Progenitor cell of endocrine pancreas (in vitro differentiated cells): ENCODE measurements around the gene MYH9. TPM values are rescaled to one million over a fixed set of nuclear protein-coding genes. Genes with fewer than 3 reads are reported as not detected.
A peak's percentile ranks its signal among the peaks of the same experiment; 100 is the strongest.

Source experiments
- DNase-seq: peaks from one replicate; pipeline ENCODE4 v3.0.0; 2021; ENCODE audit warnings: low spot score; ENCODE audit not compliant: unreplicated experiment
- H3K27ac Mint-ChIP-seq: 2 replicates; pipeline ENCODE4 v1.8.0; 2021; ENCODE audit warnings: mild to moderate bottlenecking, moderate library complexity, mixed read lengths
- H3K27me3 Mint-ChIP-seq: 2 replicates; pipeline ENCODE4 v1.8.0; 2021; ENCODE audit warnings: mixed read lengths
- H3K36me3 Mint-ChIP-seq: 2 replicates; pipeline ENCODE4 v1.8.0; 2022; ENCODE audit warnings: mixed read lengths; ENCODE audit not compliant: insufficient read depth
- H3K4me1 Mint-ChIP-seq: 2 replicates; pipeline ENCODE4 v1.8.0; 2021; ENCODE audit warnings: low read depth, mixed read lengths
- H3K4me3 Mint-ChIP-seq: 2 replicates; pipeline ENCODE4 v1.8.0; 2021; ENCODE audit warnings: low read depth, mild to moderate bottlenecking, moderate library complexity, mixed read lengths
- H3K9me3 Mint-ChIP-seq: 2 replicates; pipeline ENCODE4 v1.8.0; 2021; ENCODE audit warnings: low read depth, mixed read lengths
- total RNA-seq: library from RNA; stranded (reverse); gene quantifications from 2 replicates; pipeline ENCODE4 v1.2.1, GENCODE V29; 2021
- TF ChIP-seq, protein P1 (sequence below): fragments of 200-600 bp; sonication (generic); IDR thresholded peaks from one replicate; pipeline ENCODE4 v1.5.0; 2021; ENCODE audit warnings: antibody characterized with exemption, mild to moderate bottlenecking; ENCODE audit not compliant: unreplicated experiment

MYH9 gene
- total RNA-seq, 1 donor from 2014 or later, result 299 TPM

DNA sequence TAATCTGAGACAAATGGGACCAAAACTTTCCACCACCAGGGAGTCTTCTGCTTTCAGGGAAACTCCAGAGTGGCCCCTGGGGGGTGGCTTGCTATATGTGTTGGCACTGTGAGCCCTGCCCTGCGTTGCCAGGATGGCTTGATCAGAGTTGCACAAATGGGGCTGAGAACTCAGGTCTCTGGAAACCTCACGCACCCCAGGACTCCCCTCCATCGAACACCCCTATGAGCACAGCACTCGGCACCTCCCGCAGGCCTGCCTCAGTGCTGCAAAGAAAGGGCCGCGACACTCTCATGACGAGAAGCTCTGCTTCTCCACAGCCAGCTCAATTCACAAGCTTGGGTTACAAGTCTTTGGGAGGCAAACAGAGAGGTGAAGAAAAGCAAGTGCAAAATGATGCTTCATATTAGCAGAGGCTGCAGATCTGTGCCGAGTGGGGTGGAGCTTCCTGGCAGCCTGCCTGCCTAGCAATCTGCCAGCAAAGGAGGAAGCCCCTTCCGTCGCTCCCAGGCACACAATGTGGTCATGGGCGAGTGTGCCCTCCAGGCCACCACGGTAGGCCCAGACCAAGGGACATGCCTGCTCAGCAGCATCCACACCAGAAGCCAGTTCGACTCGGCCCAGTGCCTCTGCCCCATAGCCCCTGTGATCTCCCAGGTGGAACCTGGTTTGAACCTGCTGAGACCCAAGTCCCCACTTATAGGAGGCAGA lies 55.7 kb downstream of the MYH9 start:
- Mint-ChIP-seq H3K4me3 (no peak overlapping the region), H3K4me1 (peaks cover 54% of the 10 kb centered on the region), H3K9me3 (no peaks in the 10 kb centered on the region), H3K27ac (peak overlapping the region; percentile 99), H3K36me3 (peaks cover 32% of the 10 kb centered on the region), H3K27me3 (no peaks in the 10 kb centered on the region)
- DNase-seq, result no peak
- TF ChIP-seq, protein P1, sequence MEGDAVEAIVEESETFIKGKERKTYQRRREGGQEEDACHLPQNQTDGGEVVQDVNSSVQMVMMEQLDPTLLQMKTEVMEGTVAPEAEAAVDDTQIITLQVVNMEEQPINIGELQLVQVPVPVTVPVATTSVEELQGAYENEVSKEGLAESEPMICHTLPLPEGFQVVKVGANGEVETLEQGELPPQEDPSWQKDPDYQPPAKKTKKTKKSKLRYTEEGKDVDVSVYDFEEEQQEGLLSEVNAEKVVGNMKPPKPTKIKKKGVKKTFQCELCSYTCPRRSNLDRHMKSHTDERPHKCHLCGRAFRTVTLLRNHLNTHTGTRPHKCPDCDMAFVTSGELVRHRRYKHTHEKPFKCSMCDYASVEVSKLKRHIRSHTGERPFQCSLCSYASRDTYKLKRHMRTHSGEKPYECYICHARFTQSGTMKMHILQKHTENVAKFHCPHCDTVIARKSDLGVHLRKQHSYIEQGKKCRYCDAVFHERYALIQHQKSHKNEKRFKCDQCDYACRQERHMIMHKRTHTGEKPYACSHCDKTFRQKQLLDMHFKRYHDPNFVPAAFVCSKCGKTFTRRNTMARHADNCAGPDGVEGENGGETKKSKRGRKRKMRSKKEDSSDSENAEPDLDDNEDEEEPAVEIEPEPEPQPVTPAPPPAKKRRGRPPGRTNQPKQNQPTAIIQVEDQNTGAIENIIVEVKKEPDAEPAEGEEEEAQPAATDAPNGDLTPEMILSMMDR, result no peak

DNA sequence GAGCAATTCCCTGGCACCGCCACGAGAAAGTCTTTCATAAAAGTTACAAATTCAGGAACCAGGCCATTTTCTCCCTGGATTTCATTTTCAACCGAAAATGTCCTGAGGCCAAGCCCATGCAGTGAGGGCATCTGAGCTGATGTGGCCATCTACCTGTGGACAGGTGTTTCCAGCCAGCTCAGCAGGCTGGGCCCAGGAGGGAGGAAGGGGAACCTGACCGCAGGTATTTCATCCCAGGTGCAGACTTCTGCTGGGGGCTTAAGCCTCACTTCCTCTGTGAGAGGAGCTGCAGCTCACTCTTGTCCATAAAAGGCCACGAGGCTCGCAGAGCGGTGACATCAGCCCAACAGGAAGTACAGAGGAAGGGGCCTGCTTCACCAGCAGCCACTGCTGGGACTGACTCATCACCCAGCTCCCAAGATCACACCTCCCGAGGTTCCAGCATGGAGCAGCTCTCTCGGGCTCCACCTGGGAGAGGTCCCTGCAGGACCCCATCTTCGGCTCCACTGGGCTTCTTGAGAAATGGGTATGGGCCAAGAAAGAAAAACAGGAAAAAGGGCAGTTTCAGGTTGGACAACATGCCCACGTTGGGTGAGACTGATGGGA lies 56.4 kb downstream of the MYH9 start:
- Mint-ChIP-seq H3K4me3 (no peak overlapping the region), H3K36me3 (peaks cover 29% of the 10 kb centered on the region), H3K27me3 (no peaks in the 10 kb centered on the region), H3K27ac (peak overlapping the region; percentile 99), H3K4me1 (peaks cover 49% of the 10 kb centered on the region), H3K9me3 (no peaks in the 10 kb centered on the region)
- TF ChIP-seq, protein P1, result no peak
- DNase-seq, result no peak

DNA sequence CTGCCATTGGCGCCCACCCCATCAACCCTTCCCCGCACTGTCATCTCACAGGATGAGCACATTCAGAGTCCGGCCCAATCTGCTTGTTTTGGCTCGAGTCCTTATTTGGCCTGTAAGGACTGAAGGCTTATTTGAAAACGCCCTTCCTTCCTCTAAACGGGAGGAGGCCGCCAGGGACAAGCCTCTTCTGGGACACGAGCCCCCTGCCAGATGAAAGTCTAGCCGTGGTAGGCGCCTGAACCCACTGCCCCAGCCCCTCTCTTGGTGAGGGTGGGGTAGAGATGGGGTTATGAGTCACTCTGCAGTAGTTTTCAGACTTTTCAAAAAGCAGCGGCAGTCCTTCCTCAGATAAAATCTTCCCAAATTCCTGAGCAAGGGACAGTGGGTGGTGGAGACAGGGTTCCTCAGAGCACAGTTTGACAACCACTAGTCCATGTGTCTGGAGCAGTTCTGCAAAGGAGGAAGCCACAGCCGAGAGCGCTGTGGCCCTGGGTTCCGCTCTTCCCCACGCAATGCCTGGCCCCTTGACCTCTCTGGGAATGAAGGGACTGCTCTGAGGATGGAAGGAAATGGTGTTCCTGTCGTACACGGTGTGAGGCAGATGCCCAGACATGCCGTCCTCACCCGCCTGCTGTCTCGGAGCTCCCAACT lies 57.0 kb downstream of the MYH9 start:
- Mint-ChIP-seq H3K36me3 (peaks cover 29% of the 10 kb centered on the region), H3K27ac (peak overlapping the region; percentile 99), H3K4me3 (no peak overlapping the region), H3K9me3 (no peaks in the 10 kb centered on the region), H3K4me1 (peaks cover 47% of the 10 kb centered on the region), H3K27me3 (no peaks in the 10 kb centered on the region)
- TF ChIP-seq, protein P1, result no peak
- no peak for DNase-seq

DNA sequence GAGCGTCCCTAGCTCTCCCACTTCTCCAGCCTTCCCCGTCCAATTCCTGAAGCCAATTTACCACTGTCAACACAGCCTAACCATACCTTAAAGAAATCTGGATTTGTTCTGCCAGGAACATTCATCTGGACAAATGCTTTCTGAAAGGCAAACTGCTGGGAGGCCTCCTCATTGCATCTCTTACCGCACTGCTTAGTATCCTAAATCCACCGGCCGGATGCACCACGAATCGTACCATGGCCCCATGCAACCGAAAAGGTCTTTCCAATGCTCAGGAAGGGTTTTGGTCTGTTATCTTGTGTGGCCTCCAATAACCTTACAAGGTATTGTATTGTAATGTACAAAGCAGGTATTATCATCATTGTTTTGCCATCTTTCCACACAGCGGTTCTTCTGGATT lies 57.6 kb downstream of the MYH9 start:
- peaks cover 45% of the 10 kb centered on the region for H3K4me1 Mint-ChIP-seq
- no peak for DNase-seq
- no peaks in the 10 kb centered on the region for H3K27me3 Mint-ChIP-seq
- peak overlapping the region; percentile 99 for H3K27ac Mint-ChIP-seq
- TF ChIP-seq, protein P1, result no peak
- H3K9me3 Mint-ChIP-seq, result no peaks in the 10 kb centered on the region
- H3K4me3 Mint-ChIP-seq, result no peak overlapping the region
- peaks cover 29% of the 10 kb centered on the region for H3K36me3 Mint-ChIP-seq

DNA sequence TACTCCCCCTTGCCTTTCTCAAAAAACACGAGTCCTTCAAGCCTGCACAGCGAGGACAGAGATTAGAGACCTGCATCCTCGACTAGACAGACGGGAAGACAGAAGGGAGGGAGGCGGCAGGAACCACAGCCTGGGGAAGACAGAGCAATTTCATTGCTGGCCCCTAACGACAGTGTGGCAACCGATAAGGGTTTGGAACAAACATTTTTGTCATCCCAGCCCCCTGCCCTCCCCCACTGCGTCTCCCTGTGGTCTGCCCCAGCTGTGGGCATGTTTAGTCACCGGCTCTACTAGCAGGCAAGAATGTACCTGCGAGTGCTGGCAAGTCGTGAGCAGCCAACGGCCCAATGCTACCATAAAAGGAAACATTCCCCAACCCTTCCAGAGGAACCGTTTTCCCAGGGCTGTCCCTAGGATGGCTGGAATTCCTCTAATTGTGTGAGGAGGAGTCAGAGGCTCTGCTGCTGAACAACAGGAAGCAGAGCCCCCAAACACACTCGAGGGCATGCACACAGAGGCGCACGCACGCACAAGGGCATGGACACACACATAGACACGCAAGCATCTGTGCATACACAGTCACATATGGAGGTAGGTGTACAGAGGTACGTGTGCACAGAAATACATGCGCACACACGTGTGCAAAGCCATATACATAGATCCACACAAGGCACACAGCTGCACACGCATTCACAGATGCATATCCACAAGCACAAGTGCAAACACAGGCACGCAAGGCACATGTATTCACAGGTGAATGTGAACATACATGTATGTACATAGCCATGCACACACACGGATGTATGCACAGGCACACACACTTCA lies 58.3 kb downstream of the MYH9 start:
- Mint-ChIP-seq H3K27me3 (no peaks in the 10 kb centered on the region), H3K4me1 (peaks cover 45% of the 10 kb centered on the region), H3K27ac (peak overlapping the region; percentile 99), H3K36me3 (peaks cover 33% of the 10 kb centered on the region), H3K9me3 (no peaks in the 10 kb centered on the region), H3K4me3 (peak overlapping the region; percentile 15)
- TF ChIP-seq, protein P1, result no peak
- DNase-seq, result peak; percentile 52
